Lower leg skin (tissue), 4 donors: Measurements from ENCODE around the gene MARS1. TPM values are rescaled to one million over a fixed set of nuclear protein-coding genes. Genes with fewer than 3 reads are reported as not detected.
"Not testable (repeated sequence)": the region's sequence is repeated elsewhere in the genome, so short reads cannot be mapped to it uniquely, and the experiment has no call there.

Experiments used
- DNase-seq, 2 donors: peaks; one replicate each; pipeline ENCODE4 v3.0.0-alpha.2; 2019; ENCODE audit warnings: low spot score in 2 of 2
- H3K4me3 ChIP-seq: fragments of 200-600 bp; sonication (generic); 2 replicates; pipeline ENCODE4 v1.5.1; 2017; ENCODE audit warnings: mild to moderate bottlenecking, low read depth; ENCODE audit not compliant: poor library complexity, severe bottlenecking
- POLR2A ChIP-seq, 2 donors: fragments of 450-650 bp; IDR thresholded peaks; one replicate each; pipeline ENCODE4 v1.6.1; 2016 to 2017; ENCODE audit warnings: antibody characterized with exemption in 2 of 2, mild to moderate bottlenecking in 1 of 2, moderate library complexity in 1 of 2
- WGBS, 2 donors: methylation state at CpG; one replicate each; pipeline ENCODE4 v1.1.5; 2018; 5-methylcytosine and 5-hydroxymethylcytosine counted together
- intact Hi-C: fragments of 100-400 bp; cut with DNase I; formaldehyde crosslinking; loops from one replicate; pipeline ENCODE4 v1.15.0; 2023; ENCODE audit warnings: low total_unique reads
- total RNA-seq, 4 donors: library from RNA; depleted of rRNA; stranded (reverse); fragments of >200 nt; gene quantifications; one replicate each; pipeline ENCODE4 v1.1.0, GENCODE V29; 2016
- TF ChIP-seq, protein P1 (sequence below), 3 donors: fragments of 450-650 bp; IDR thresholded peaks; one replicate each; pipeline ENCODE4 v1.5.1; 2016; ENCODE audit warnings: antibody characterized with exemption in 3 of 3, mild to moderate bottlenecking in 3 of 3, moderate library complexity in 2 of 3

Gene MARS1
- total RNA-seq, 4 donors from 2014 or later, result 37.7 to 386 (median 51.4) TPM

DNA sequence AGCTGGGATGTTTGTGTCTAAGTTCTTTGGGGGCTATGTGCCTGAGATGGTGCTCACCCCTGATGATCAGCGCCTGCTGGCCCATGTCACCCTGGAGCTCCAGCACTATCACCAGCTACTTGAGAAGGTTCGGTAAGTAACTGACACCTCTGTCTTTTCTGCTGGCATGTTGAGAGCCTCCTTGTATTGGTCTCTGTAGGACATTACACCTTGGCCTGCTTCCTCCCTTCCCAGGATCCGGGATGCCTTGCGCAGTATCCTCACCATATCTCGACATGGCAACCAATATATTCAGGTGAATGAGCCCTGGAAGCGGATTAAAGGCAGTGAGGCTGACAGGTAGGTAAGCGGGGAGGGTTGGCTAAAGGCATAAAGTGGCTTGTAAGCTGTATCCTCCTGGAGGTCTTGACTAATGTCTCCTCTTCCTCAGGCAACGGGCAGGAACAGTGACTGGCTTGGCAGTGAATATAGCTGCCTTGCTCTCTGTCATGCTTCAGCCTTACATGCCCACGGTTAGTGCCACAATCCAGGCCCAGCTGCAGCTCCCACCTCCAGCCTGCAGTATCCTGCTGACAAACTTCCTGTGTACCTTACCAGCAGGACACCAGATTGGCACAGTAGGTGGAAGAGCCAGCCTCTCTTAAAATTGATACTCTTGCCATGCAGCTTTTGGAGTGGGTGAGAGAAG is 27.0 kb downstream of the MARS1 start:
- H3K4me3 ChIP-seq, result no peak overlapping the region
- DNase-seq, result no peak
- WGBS, 2 donors, result 82 to 87% methylated on average over 9 of the region's 9 CpGs
- intact Hi-C loops, result loop anchor here (5.0 kb wide), 1 partner anchor 1488 kb away; no protein-coding TSS in a partner anchor
- TF ChIP-seq, protein P1, sequence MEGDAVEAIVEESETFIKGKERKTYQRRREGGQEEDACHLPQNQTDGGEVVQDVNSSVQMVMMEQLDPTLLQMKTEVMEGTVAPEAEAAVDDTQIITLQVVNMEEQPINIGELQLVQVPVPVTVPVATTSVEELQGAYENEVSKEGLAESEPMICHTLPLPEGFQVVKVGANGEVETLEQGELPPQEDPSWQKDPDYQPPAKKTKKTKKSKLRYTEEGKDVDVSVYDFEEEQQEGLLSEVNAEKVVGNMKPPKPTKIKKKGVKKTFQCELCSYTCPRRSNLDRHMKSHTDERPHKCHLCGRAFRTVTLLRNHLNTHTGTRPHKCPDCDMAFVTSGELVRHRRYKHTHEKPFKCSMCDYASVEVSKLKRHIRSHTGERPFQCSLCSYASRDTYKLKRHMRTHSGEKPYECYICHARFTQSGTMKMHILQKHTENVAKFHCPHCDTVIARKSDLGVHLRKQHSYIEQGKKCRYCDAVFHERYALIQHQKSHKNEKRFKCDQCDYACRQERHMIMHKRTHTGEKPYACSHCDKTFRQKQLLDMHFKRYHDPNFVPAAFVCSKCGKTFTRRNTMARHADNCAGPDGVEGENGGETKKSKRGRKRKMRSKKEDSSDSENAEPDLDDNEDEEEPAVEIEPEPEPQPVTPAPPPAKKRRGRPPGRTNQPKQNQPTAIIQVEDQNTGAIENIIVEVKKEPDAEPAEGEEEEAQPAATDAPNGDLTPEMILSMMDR (IDR thresholded peaks at IDR 0.05), result no peak
- TF ChIP-seq POLR2A (IDR thresholded peaks at IDR 0.05), result no peak

DNA sequence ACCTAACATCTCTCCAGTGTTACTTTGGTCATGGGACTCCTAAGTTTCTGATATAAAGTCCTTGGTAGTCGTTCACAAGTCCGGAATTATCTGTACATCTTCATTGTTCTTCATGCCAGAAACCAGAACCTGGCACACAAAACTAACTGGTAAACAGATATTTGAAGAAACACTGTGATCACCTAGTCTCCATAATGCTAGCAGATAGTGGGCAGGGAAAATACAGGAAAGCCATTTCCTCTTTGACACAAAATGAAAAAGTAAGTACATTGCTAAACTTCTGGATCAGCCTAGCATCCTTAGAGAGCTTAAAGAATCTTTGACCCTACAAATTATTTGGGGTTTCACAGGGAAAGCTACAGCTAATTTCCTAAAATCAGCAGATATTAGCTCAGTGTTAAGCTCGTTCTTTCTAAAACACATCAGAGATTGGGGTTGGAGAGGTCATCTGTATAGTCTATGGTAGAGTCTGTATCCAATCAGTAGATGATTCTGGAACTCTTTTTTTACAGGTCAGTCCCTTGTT is 27.6 kb downstream of the MARS1 start:
- intact Hi-C loops, result loop anchor here (5.0 kb wide), 1 partner anchor 1488 kb away; no protein-coding TSS in a partner anchor
- WGBS, 2 donors, result 62 to 64% methylated on average over 3 of the region's 3 CpGs
- TF ChIP-seq, protein P1 (IDR thresholded peaks at IDR 0.05), result no peak
- no peak for TF ChIP-seq POLR2A (IDR thresholded peaks at IDR 0.05)
- no peak for DNase-seq
- H3K4me3 ChIP-seq, result no peak overlapping the region

DNA sequence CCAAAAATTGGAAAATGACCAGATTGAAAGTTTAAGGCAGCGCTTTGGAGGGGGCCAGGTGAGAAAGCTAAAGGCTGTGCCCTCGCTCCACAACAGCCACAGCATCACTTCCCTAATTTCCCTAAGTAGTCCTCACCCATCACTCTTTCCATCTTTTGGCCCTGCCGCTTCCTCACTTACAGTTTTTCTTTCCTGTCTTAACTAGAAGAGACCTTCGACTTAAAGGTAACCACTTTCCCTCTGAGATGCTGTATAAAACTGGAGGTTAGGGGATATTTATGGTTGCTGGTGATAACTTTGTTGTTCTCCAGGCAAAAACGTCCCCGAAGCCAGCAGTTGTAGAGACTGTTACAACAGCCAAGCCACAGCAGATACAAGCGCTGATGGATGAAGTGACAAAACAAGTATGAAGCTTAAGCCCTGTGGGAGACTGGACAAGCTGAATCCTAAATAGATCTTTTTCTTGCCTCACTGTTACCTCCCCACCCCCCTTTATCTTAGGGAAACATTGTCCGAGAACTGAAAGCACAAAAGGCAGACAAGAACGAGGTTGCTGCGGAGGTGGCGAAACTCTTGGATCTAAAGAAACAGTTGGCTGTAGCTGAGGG is 28.2 kb downstream of the MARS1 start:
- DNase-seq, result no peak
- TF ChIP-seq, protein P1 (IDR thresholded peaks at IDR 0.05), result no peak
- no peak for TF ChIP-seq POLR2A (IDR thresholded peaks at IDR 0.05)
- H3K4me3 ChIP-seq, result no peak overlapping the region
- 82 to 83% methylated on average over 11 of the region's 11 CpGs for WGBS, 2 donors
- intact Hi-C loops, result loop anchor here (5.0 kb wide), 1 partner anchor 1489 kb away; no protein-coding TSS in a partner anchor

DNA sequence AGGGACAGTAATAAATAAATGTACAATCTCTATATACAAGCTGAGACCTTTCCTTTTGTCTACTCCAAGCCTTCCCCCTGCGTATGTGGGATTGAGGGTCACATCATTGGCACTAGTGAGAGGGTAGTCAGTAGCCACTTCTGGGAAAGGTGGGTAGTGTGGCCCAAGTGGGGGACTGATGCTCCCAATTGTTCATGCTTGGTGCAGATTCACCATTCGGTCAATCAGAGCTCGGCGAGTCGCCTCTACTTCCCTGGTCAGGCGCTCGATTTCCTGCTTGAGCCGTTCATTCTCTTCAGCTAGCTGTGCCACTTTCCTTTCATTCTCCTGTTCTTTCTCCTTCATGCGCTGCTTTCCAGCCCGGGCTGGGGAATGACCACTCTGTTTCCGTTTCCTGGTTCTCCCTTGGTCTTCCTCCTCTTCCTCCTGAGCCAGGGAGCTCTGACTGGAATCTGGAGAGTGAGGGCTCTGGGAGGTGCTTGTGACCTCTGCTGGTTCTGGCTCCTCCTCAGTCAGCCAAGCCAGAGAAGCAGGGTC is 28.8 kb downstream of the MARS1 start:
- 87 to 88% methylated on average over 11 of the region's 11 CpGs for WGBS, 2 donors
- intact Hi-C loops, result loop anchor here (5.0 kb wide), 1 partner anchor 1489 kb away; no protein-coding TSS in a partner anchor
- TF ChIP-seq, protein P1 (IDR thresholded peaks at IDR 0.05), result no peak
- TF ChIP-seq POLR2A (IDR thresholded peaks at IDR 0.05), result no peak
- H3K4me3 ChIP-seq, result no peak overlapping the region
- no peak for DNase-seq

DNA sequence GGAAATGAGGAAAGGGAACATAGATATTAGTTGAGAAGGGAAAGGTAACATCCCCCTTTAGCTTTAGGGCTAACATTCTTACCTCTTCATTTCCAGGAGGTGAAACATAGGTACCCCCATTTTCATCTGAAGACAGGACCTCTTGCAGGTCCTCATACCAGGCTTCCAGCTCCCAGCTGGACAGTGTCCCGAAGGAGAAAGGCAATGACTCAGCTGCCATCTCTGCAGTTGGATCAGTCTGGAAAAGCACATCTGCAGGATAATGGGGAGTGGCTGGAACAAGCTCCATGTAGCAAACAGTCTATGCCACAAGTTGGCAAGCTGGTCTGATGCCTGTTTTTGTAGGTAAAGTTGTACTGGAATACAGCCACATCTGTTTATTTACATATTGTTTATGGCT is 29.3 kb downstream of the MARS1 start:
- H3K4me3 ChIP-seq, result no peak overlapping the region
- intact Hi-C loops, result loop anchor here (5.0 kb wide), 1 partner anchor 1490 kb away; no protein-coding TSS in a partner anchor
- TF ChIP-seq, protein P1 (IDR thresholded peaks at IDR 0.05), result no peak
- no peak for TF ChIP-seq POLR2A (IDR thresholded peaks at IDR 0.05)
- 0 to 21% methylated on average over 1 of the region's 1 CpG for WGBS, 2 donors
- peak in 1 of 2 donors; percentile 49 for DNase-seq

DNA sequence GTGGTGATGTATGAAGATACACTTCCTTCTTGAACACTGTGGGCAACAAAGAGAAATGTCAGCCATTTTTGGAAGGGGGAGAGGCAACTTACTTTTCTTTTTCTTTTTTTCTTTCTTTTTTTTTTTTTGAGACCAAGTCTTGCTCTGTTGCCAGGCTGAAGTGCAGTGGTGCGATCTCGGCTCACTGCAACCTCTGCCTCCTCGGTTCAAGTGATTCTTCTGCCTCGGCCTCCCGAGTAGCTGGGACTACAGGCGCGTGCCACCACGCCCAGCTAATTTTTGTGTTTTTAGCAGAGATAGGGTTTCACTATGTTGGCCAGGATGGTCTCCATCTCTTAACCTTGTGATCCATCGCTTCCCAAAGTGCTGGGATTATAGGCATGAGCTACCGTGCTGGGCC is 29.9 kb downstream of the MARS1 start:
- intact Hi-C loops, result loop anchor here (5.0 kb wide), 1 partner anchor 1490 kb away; no protein-coding TSS in a partner anchor

More for the DNA sequence above, 29.9 kb downstream of the MARS1 start:
- H3K4me3 ChIP-seq, DNase-seq: not testable (repeated sequence)
- 78 to 81% methylated on average over 10 of the region's 10 CpGs for WGBS, 2 donors
